Uterus (tissue), 4 donors: ENCODE measurements around the gene CCNQ. TPM values are rescaled to one million over a fixed set of nuclear protein-coding genes. Genes with fewer than 3 reads are reported as not detected.

Experiments
- DNase-seq, 2 donors: peaks; one replicate each; pipeline ENCODE4 v3.0.0-alpha.2; 2019 to 2020
- H3K27ac ChIP-seq, 2 donors: fragments of 200-600 bp; sonication (generic); 1 replicate in 1 of 2; 2 replicates in 1 of 2; pipeline ENCODE4 v1.5.1; 2016 to 2018
- H3K27me3 ChIP-seq, 2 donors: fragments of 200-600 bp; sonication (generic); one replicate each; pipeline ENCODE4 v1.5.1; 2018 to 2019; ENCODE audit warnings: control low read depth in 1 of 2
- H3K36me3 ChIP-seq, 2 donors: fragments of 200-600 bp; sonication (generic); one replicate each; pipeline ENCODE4 v1.5.1; 2019; ENCODE audit warnings: control low read depth in 1 of 2
- H3K4me1 ChIP-seq, 2 donors: fragments of 200-600 bp; sonication (generic); one replicate each; pipeline ENCODE4 v1.5.1; 2018 to 2019; ENCODE audit warnings: control low read depth in 1 of 2
- H3K4me3 ChIP-seq, 2 donors: fragments of 200-600 bp; sonication (generic); 1 replicate in 1 of 2; 2 replicates in 1 of 2; pipeline ENCODE4 v1.5.1; 2018 to 2019; ENCODE audit warnings: mild to moderate bottlenecking in 1 of 2
- H3K9me3 ChIP-seq, 2 donors: fragments of 200-600 bp; sonication (generic); one replicate each; pipeline ENCODE4 v1.5.1; 2019; ENCODE audit warnings: control low read depth in 1 of 2
- POLR2A ChIP-seq, 2 donors: fragments of 450-650 bp; IDR thresholded peaks; one replicate each; pipeline ENCODE4 v1.6.1; 2016; ENCODE audit warnings: antibody characterized with exemption in 2 of 2, mild to moderate bottlenecking in 1 of 2, moderate library complexity in 1 of 2
- intact Hi-C: fragments of 100-400 bp; cut with DNase I; formaldehyde crosslinking; loops from one replicate; pipeline ENCODE4 v1.15.1; 2023; ENCODE audit warnings: low total_unique reads
- total RNA-seq, 4 donors: library from RNA; depleted of rRNA in 3 of 4; stranded (reverse); fragments of >200 nt in 3 of 4; gene quantifications; one replicate each; pipeline versions ENCODE4 v1.1.0 to v1.2.4, GENCODE V29; 2014 to 2023
- TF ChIP-seq, protein P1 (sequence below), 4 experiments: fragments of 200-600 bp in 2 of 4; fragments of 450-650 bp in 2 of 4; sonication (generic) in 2 of 4; IDR thresholded peaks; one replicate each; pipeline ENCODE4 v1.5.1; 2016 to 2019; ENCODE audit warnings: antibody characterized with exemption in 4 of 4, mild to moderate bottlenecking in 2 of 4, moderate library complexity in 1 of 4
- donor health status: DM: yes; HTN: yes; CAD: no.

Gene CCNQ
- total RNA-seq, 4 donors from 2014 or later = 14.9 to 94.5 (median 29.3) TPM

DNA sequence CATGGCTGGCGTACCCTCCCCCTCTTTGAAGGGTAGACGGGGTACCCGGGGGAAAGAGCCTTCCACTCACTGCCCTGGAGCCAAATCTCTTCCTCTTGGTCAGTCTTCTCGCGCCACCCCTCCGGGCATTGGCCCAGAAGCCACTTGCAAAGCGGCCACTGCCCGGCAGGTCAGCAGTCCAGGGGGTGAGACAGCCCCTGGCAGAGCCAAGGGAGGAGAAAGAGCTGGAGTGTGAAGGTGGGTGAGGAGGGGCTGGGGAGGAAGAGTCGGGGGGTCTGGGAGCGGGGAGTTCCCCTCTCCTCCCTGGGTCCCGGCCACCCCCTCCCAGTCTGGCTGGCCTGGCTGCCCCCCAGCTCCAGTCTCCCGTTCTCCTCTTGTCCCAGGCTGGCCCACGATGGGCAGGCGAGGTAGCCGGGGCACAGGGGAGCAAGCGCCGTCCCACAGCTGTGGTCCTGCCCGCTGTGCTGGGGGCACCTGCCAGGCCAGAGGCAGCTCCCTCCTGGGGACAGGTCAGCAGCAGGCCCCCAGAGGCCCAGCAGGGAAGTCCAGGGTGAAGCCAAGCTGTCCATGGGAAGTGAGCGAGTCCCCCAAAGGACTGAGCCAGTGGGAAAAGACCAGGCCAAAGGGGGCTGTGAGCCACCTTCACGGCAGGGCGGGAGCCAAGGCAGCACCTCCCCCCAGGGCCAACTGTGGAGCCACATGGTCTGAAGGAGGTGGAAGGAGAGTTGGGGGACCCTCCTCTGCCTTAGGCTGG, 26.5 kb upstream of the CCNQ start:
- H3K4me3 ChIP-seq = no peak overlapping the region
- intact Hi-C loops = no loop called here
- peak in 1 of 2 donors; percentile 5 for DNase-seq
- no peaks in the 10 kb centered on the region for H3K9me3 ChIP-seq
- no peaks in the 10 kb centered on the region for H3K27me3 ChIP-seq
- no peak for TF ChIP-seq POLR2A (IDR thresholded peaks at IDR 0.05)
- TF ChIP-seq, protein P1, sequence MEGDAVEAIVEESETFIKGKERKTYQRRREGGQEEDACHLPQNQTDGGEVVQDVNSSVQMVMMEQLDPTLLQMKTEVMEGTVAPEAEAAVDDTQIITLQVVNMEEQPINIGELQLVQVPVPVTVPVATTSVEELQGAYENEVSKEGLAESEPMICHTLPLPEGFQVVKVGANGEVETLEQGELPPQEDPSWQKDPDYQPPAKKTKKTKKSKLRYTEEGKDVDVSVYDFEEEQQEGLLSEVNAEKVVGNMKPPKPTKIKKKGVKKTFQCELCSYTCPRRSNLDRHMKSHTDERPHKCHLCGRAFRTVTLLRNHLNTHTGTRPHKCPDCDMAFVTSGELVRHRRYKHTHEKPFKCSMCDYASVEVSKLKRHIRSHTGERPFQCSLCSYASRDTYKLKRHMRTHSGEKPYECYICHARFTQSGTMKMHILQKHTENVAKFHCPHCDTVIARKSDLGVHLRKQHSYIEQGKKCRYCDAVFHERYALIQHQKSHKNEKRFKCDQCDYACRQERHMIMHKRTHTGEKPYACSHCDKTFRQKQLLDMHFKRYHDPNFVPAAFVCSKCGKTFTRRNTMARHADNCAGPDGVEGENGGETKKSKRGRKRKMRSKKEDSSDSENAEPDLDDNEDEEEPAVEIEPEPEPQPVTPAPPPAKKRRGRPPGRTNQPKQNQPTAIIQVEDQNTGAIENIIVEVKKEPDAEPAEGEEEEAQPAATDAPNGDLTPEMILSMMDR (IDR thresholded peaks at IDR 0.05) = no peak
- no peaks in the 10 kb centered on the region for H3K4me1 ChIP-seq
- H3K27ac ChIP-seq = no peak overlapping the region
- no peaks in the 10 kb centered on the region for H3K36me3 ChIP-seq

- H3K4me3 ChIP-seq = no peak overlapping the region
- no peaks in the 10 kb centered on the region for H3K4me1 ChIP-seq
- intact Hi-C loops = no loop called here
- H3K36me3 ChIP-seq = no peaks in the 10 kb centered on the region
- H3K9me3 ChIP-seq = no peaks in the 10 kb centered on the region
- H3K27ac ChIP-seq = no peak overlapping the region
- no peak for TF ChIP-seq POLR2A (IDR thresholded peaks at IDR 0.05)
- TF ChIP-seq, protein P1 (IDR thresholded peaks at IDR 0.05) = no peak
- peak in 1 of 2 donors; percentile 7 for DNase-seq
- no peaks in the 10 kb centered on the region for H3K27me3 ChIP-seq
Measured at GRCh38 chrX:153624196-153625091, 25.5 kb upstream of the CCNQ start.

GRCh38 chrX:153623310-153624029, 24.5 kb upstream of the CCNQ start:
- DNase-seq = peak in 1 of 2 donors; percentile 6
- Histone ChIP-seq H3K9me3 (no peaks in the 10 kb centered on the region), H3K27ac (no peak overlapping the region), H3K4me3 (no peak overlapping the region), H3K4me1 (no peaks in the 10 kb centered on the region), H3K27me3 (no peaks in the 10 kb centered on the region), H3K36me3 (no peaks in the 10 kb centered on the region)
- TF ChIP-seq POLR2A (IDR thresholded peaks at IDR 0.05) = no peak
- TF ChIP-seq, protein P1 (IDR thresholded peaks at IDR 0.05) = no peak
- intact Hi-C loops = no loop called here

DNA sequence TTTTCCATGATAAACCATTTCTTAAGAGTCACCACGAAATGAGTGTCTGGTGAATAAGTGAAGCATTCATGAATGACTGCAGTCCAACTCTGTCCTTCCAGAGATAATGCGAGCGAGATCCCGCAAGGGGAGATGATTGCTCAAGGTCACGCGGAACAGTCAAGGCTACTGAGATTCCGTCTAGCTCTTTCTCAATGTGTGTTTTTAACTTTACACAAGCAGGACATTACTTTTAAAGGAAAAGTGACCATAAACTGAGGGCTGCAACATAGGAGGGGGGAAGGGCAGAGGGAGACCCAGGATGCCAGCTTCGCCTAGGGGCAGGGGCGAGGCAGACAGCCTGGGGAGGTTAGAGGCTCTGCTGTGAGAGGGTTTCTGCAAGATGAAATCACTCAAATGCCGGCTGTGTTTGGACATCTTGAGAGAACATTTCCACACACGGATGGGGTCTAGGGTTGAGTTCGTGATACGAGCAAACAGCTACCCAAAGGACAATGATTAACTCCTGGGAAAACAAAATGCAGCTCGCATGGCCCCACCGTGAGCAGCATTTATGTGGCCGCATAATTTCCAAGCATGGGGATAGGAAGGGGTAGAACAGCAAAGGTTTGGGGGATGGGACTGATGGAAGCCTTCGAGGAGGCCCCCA, 23.8 kb upstream of the CCNQ start:
- H3K27ac ChIP-seq = no peak overlapping the region
- intact Hi-C loops = no loop called here
- no peaks in the 10 kb centered on the region for H3K36me3 ChIP-seq
- no peak for TF ChIP-seq POLR2A (IDR thresholded peaks at IDR 0.05)
- TF ChIP-seq, protein P1 (IDR thresholded peaks at IDR 0.05) = no peak
- no peak overlapping the region for H3K4me3 ChIP-seq
- peak in 1 of 2 donors; percentile 2 for DNase-seq
- no peaks in the 10 kb centered on the region for H3K4me1 ChIP-seq
- H3K27me3 ChIP-seq = no peaks in the 10 kb centered on the region
- no peaks in the 10 kb centered on the region for H3K9me3 ChIP-seq
